ENCODE data around the gene CELF2. TPM values are rescaled to one million over a fixed set of nuclear protein-coding genes. Genes with fewer than 3 reads are reported as not detected.
A peak's percentile ranks its signal among the peaks of the same experiment; 100 is the strongest.

CELF2 gene
- total RNA-seq, 1 donor from 2014 or later, result 94.9 TPM

- no peak for DNase-seq (ENCODE audit: low spot score)
- intact Hi-C loops (cut with DNase I), result no loop called here
- ATAC-seq, result no peak
These were observed 206.0 kb downstream of the CELF2 start for GRCh38 chr10:11223507-11224140.

- no peak for ATAC-seq
- intact Hi-C loops (cut with DNase I), result no loop called here
- DNase-seq (ENCODE audit: low spot score), result no peak
These were observed 206.6 kb downstream of the CELF2 start for GRCh38 chr10:11224321-11224720.

DNA sequence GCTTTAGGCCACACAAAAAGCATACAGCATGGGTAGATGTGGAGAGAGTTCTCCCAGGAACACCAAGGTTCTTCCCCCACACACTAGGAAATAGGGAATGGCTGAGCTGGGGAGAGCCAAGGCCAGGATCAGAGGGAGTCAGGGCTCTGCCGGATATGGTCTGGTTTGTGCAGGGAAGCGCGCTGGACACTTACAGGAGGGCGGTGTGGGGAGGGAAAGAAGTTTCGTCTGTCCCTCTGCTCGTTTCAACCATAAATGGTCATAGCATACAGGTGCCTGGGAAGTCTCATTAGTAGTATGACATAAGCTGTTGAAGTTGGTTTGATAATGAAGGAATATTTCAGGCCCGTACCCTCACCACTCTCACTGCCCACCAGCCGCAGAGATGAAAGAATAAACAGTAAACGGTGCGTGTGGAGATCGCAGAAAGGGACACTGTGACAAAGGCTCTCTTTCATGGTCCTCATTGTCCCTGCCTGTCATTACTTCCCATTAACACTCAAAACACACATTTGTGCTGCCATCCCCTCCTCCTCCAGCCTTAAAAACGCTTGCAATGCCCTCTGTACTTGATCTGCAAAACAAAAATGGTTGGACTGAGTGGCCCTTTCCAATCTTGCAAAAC lies 207.2 kb downstream of the CELF2 start:
- peak; percentile 8 for ATAC-seq
- intact Hi-C loops (cut with DNase I), result no loop called here

GRCh38 chr10:11225935-11226334 lies 208.3 kb downstream of the CELF2 start:
- ATAC-seq, result peak; percentile 49
- no peak for DNase-seq (ENCODE audit: low spot score)
- intact Hi-C loops (cut with DNase I), result no loop called here

More for the DNA sequence above, 207.2 kb downstream of the CELF2 start:
- no peak for DNase-seq (ENCODE audit: low spot score)

DNA sequence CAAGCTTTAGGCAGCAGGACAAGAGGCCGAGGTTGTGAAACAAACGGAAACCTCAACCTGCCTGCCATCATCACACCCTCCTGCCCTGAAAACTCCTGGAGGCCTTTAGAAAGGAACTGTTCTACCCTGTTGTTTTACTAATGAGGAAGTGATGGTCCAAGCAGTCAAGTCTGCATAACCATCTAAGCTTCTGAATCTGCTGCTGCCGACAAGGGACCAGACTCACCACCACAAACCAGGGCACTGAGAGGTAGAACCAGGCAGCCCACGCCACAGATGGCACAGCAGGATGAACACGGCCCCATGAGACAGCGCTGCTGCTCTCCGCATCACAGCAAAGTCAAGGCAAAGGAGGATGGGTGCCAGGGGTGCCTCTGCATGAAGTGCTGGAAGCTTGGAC lies 209.4 kb downstream of the CELF2 start:
- DNase-seq (ENCODE audit: low spot score) (no peak), ATAC-seq (no peak)
- intact Hi-C loops (cut with DNase I), result no loop called here

DNA sequence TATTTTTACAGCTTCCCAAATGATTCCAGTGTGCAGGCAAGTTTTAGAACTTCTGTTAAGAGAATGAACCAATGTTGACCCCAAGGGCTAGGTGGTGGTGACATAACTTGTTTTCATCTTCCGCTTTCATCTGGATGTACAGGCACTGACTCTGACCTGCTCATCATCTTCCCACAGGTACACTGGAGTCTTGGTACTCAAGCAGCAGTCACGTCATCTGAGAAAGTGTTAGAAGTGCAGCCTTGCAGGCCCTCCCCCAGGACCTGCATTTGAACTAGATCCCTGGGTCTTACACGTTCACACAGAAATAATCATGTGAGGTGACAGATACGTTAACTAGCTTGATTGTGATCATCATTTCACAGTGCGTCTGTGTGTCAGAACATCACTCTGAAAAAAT lies 212.2 kb downstream of the CELF2 start:
- no peak for ATAC-seq
- DNase-seq (ENCODE audit: low spot score), result no peak
- intact Hi-C loops (cut with DNase I), result no loop called here

DNA sequence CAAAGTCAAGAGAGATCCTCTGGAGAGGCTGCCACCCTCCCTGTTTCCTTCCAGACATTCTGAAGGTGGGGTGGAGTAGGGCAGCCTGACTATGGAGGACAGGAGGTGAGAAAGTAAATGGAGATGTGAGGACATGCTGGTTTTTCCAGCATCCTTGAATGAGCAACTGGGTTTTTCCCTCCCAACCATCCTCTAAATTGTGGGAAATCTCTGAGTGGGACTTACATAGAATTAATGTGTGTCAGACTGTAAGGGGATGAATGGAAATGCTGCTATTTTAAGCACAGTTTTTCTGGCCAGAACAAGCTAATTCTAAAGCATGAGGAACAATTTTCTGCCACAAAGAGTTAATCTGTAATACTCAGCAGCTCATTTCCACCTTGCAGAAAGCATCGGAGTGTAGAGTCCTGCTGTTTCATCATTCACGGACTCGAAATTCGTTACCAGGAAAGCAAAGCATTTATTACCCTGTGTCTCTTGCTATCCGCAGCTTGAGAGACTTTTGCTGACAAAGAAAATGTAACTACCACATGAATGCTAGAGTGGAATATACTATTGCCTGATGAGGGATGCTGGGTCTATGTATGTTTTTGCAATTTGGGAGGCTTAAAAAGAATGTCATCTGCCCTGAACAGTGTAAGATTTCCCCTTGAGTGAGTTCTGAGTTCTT lies 213.0 kb downstream of the CELF2 start:
- DNase-seq (ENCODE audit: low spot score), result no peak
- intact Hi-C loops (cut with DNase I), result no loop called here
- no peak for ATAC-seq

GRCh38 chr10:11231285-11231684 lies 213.6 kb downstream of the CELF2 start:
- ATAC-seq, result no peak
- intact Hi-C loops (cut with DNase I), result no loop called here
- no peak for DNase-seq (ENCODE audit: low spot score)

DNA sequence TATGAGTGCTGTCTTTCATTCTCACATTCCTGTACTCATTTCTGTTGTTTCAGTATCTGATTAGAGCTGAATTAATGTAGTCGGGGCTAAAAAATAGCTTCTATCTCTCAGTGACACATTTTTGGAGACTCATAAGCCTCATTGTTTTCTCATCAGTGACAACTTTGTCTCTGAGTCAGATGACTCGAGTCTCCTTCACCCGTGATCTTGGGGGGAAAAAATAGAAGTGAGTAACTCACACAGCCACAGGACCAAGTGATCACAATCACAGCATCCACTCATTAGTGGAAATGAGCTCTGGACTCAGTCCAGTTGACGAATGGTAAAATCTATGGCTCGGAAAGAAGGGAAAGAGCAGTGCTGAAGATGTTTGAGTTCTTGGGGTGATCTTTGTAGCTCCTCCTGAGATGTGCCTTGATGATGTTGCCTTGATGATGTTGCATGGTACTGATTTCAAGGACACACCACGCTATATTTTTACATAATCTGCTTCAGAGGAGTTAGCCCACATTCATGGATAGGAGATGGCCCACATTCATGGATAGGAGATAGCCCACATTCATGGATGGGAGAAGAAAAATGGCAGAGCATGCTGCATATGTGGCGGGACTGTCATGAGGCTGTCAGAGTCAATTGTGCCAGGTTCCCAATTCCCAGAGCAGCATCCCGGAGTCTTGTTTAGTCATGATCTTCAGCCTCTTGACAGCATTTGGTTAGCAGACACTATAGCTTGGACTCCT lies 214.7 kb downstream of the CELF2 start:
- intact Hi-C loops (cut with DNase I), result no loop called here
- DNase-seq (ENCODE audit: low spot score) (no peak), ATAC-seq (no peak)

DNA sequence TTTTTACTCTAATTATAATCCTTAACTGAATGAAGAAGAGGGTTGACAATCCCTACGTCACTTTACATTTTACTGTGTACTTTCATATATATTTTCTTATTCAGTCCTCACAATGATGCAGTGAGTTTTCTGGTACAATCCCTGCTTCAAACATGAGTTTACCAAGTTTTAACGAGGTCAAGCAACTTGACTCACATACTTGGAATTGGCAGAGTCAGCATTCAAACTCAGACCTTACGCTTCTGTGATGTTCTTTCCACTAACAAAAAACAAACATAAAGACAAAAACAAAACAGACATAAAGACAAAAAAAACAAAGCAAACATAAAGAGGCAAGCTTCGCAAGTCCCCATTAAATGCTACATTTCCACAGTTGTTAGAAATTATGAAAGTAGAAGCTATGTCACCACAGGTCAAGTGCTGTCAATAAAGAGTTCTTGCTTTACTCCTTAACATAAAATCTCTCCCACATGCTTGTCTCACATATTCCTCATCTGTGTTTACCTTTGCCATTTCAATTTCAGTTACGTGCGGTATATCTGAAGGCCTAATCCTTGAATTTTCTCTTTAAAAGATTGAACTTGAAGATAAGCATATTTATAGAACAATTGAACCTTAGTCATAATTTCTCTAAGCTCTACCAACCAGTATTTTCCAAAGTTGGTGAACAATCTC lies 217.3 kb downstream of the CELF2 start:
- ATAC-seq, result no peak
- intact Hi-C loops (cut with DNase I), result no loop called here
- DNase-seq (ENCODE audit: low spot score), result no peak

GRCh38 chr10:11235771-11236170 lies 218.1 kb downstream of the CELF2 start:
- DNase-seq (ENCODE audit: low spot score) (no peak), ATAC-seq (no peak)
- intact Hi-C loops (cut with DNase I), result no loop called here

- DNase-seq (ENCODE audit: low spot score) (no peak), ATAC-seq (no peak)
- intact Hi-C loops (cut with DNase I), result no loop called here
These were observed 218.6 kb downstream of the CELF2 start for GRCh38 chr10:11236234-11236633.

DNA sequence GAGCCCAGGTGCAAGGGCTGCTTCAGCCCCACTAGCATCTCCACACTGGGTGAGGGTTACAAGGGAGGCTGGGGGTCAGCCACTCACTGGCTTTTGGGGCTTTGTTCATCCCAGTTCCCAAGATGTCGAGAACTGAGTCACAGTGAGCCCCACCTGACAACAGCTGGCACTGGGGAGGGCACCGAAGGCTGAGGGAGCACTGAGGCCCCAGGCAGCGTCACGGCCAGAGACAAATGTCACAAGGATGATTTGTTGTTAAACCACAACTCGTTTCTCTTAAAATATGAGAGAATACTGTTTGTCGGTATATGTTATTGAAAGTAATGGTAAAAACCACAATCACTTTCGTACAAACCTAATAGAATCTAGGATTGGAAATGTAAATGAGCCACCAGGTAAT lies 219.9 kb downstream of the CELF2 start:
- ATAC-seq (no peak), DNase-seq (ENCODE audit: low spot score) (no peak)
- intact Hi-C loops (cut with DNase I), result no loop called here

DNA sequence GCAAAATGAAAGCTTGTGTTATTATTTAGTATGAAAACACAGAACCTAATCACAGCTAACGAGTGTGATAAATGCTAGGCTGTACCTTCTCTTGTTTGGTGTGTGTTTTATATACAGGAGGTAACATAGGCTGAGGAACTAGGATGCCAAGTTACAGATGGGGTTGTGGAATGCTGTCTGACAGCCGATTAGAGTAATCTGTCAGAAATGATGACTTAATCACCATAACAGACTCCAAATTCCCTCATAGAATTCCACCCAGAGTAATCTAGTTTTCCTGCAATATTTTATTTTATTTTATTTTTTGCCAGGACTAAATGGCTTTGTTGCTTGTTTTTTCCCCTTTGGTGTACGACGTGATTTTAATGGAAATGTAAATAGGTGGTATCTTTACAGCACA lies 221.2 kb downstream of the CELF2 start:
- intact Hi-C loops (cut with DNase I), result no loop called here
- ATAC-seq (no peak), DNase-seq (ENCODE audit: low spot score) (no peak)

DNA sequence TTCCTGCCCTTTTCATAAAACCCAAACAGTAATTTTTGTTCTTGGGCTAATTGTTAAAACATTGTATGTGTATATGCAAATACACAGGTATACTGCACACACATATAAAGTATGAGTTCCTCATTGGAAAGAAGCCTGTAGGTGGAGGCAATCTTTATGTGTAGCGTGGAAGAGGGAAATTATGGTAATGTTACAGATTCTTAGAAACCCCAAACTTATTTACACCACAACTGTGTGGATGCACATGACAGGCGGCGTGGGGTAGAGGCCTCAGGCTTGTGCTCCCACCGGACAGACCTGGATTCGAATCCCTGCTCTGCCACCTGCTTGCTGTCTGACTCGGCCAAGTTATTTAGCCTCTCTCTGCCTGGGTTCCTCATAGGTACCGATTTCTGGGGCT lies 223.0 kb downstream of the CELF2 start:
- ATAC-seq (no peak), DNase-seq (ENCODE audit: low spot score) (no peak)
- intact Hi-C loops (cut with DNase I), result no loop called here

DNA sequence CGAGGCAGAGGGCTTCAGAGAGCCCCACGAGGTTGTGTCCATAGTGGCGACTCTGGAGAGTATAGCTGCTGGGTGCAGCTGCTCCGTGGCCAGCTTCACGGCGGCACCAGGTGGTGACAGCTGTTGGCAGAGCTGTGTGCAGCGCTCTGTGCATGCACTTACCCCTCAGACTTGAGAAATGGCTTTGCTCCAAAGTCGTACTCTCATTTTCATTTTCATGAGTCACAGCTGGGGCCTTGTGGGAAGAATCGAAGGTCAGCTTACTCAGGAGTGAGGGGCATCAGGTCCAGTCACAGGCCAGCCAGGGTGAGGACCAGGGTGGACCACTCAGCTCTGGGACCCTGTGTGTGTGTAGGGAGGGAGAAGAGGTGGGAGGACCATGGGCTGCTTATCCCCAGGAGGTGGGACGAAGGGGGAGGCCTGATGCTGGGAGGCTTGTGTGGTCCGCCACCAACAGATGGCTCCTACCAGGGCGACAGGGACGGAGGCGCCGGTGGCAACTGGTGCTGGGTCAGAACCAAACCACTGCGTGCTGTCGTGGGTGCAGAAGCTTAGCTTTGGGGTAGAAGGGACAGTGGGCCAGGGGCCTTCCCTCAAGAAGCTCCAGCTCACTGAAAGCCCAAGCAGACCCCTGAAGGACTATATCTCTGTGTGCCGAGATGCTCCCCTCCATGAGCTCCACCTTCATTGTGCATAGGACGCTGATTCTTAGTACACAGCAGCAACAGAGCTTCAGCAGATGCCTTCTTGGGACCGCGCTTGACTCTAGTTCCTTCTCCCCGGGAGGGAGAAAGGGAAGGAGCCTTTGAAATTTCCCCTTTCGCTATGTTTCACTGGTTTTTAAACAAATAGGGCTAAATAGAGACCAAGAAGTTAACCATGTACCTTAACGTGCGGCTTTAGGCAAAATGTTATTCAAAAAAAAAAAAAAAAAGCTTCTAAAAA lies 225.0 kb downstream of the CELF2 start:
- ATAC-seq (peak; percentile 52), DNase-seq (ENCODE audit: low spot score) (no peak)
- intact Hi-C loops (cut with DNase I), result no loop called here

- no peak for DNase-seq (ENCODE audit: low spot score)
- no peak for ATAC-seq
- intact Hi-C loops (cut with DNase I), result no loop called here
These were observed 226.0 kb downstream of the CELF2 start for GRCh38 chr10:11243425-11244222.

DNA sequence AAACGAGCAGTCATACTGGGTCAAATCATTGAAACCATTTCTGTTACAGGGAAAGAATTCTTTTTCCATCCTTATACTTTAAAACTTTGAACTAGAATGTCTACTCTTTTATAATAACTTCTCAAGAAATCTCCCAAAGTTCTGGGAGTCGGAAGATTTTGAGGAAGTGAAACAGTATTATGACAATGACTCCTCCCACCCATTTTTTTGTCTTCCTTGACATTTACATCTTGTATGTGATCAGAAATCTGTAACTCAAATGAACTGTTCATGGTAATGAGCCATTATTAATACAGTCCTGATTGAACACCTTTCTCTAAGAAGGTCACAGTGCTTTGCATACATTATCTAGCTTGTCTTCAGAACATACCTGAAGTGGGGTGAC lies 227.4 kb downstream of the CELF2 start:
- DNase-seq (ENCODE audit: low spot score), result no peak
- intact Hi-C loops (cut with DNase I), result no loop called here
- ATAC-seq, result no peak

All from sciatic nerve (tissue), 2 donors.